Mammary epithelial cell (primary cell): ENCODE results near the gene UBE2O.

Experiments used
- CTCF ChIP-seq, 2 donors: IDR thresholded peaks in 1 of 2; conservative IDR thresholded peaks in 1 of 2; 2 replicates each; pipeline ENCODE4 v1.5.1; 2011 to 2012; ENCODE audit warnings: inconsistent platforms in 2 of 2, low read length in 2 of 2, mild to moderate bottlenecking in 2 of 2, control low read depth in 1 of 2, low read depth in 1 of 2; ENCODE audit not compliant: insufficient read depth in 1 of 2; ENCODE audit errors: extremely low read depth in 1 of 2
- EZH2 ChIP-seq: IDR thresholded peaks from 2 replicates; pipeline ENCODE4 v1.6.1; 2012; ENCODE audit warnings: low read length, inconsistent platforms, borderline replicate concordance

DNA sequence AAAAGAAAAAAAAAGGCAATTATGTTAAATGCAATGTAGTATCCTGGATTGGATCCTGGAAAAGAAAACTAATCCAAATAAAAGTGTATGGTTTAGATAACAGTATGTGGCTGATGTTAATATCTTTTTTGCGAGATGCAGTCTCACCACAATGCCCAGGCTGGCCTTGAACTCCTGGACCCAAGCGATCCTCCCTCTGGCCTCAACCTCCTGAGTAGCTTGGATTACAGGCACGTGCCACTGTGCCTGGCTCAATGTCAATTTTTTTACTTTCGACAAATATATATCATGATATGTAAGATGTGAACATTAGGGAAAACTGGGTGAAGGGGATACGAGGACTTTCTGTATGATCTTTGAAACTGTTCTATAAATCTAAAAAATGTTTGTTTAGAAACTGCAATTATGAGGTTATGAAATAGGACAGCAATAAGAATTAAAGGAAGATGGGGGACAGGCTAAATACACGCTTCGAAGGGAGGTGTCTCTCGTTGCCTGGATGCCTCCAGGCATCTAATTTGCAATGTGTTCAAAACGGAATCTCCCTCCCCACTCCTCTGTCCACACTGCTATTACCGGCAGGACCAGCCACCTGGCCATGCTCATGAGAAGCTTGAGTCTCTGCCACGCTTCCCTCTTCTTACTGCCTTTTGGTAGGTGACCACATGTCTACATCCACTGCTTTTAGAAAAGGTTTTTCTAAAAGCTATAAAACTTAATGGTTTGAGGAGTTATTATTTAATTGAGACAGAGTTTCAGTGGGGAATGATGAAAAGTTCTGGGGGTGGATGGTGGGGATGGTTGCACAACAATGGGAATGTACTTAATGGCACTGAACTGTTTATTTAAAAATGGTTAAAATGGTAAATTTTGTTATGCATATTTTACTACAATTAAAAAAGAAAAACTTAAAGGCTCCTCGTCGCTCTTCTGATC lies 15.2 kb downstream of the UBE2O start:
- no peak for TF ChIP-seq CTCF (conservative IDR thresholded peaks at IDR 0.05 in 1 of 2, IDR thresholded peaks at IDR 0.05 in 1 of 2; ENCODE audit: extremely low read depth in 1 of 2, insufficient read depth in 1 of 2, low read depth in 1 of 2, low read length in 2 of 2)
- TF ChIP-seq EZH2: no peak
